ENCODE measurements around the gene LRP1.

Gene LRP1

GRCh38 chr12:57150400-57151000 is 22.2 kb downstream of the LRP1 start:
- Histone ChIP-seq H3K9me3 (replicated peaks; ENCODE audit: insufficient read depth, low read length) (no peaks in the 10 kb centered on the region), H3K9ac (ENCODE audit: low read length) (no peak overlapping the region), H4K20me1 (ENCODE audit: insufficient read depth, low read length) (no peaks in the 10 kb centered on the region), H2AFZ (ENCODE audit: low read length) (no peak overlapping the region), H3K4me2 (ENCODE audit: low read depth, low read length) (no peak overlapping the region), H3K27ac (ENCODE audit: low read length) (no peak overlapping the region), H3K36me3 (replicated peaks; ENCODE audit: insufficient read depth, low read length) (no peaks in the 10 kb centered on the region), H3F3A (ENCODE audit: insufficient read depth, low read length) (no peaks in the 10 kb centered on the region), H3K27me3 (replicated peaks; ENCODE audit: insufficient read depth, low read length) (no peaks in the 10 kb centered on the region), H3K79me2 (ENCODE audit: low read length) (no peaks in the 10 kb centered on the region), H3K4me1 (ENCODE audit: low read length) (no peaks in the 10 kb centered on the region), H3K4me3 (ENCODE audit: low read length) (no peak overlapping the region), H3K9me2 (replicated peaks; ENCODE audit: insufficient read depth, low read length) (no peaks in the 10 kb centered on the region)
- TF ChIP-seq EZH2 (optimal IDR thresholded peaks at IDR 0.05; ENCODE audit: low read depth, low read length) (no peak), EZH2phosphoT487 (IDR thresholded peaks at IDR 0.05; ENCODE audit: low read length) (no peak), CTCF (IDR thresholded peaks at IDR 0.05; ENCODE audit: low read length) (no peak)
- DNase-seq: no peak

GRCh38 chr12:57151741-57152630 is 23.7 kb downstream of the LRP1 start:
- no peaks in the 10 kb centered on the region for H3K4me1 ChIP-seq (ENCODE audit: low read length)
- H3K9me2 ChIP-seq (replicated peaks; ENCODE audit: insufficient read depth, low read length): no peaks in the 10 kb centered on the region
- H3K9me3 ChIP-seq (replicated peaks; ENCODE audit: insufficient read depth, low read length): no peaks in the 10 kb centered on the region
- H3K9ac ChIP-seq (ENCODE audit: low read length): no peak overlapping the region
- TF ChIP-seq EZH2 (optimal IDR thresholded peaks at IDR 0.05; ENCODE audit: low read depth, low read length): no peak
- no peak for TF ChIP-seq EZH2phosphoT487 (IDR thresholded peaks at IDR 0.05; ENCODE audit: low read length)
- no peak for TF ChIP-seq CTCF (IDR thresholded peaks at IDR 0.05; ENCODE audit: low read length)
- no peaks in the 10 kb centered on the region for H3K79me2 ChIP-seq (ENCODE audit: low read length)
- H2AFZ ChIP-seq (ENCODE audit: low read length): no peak overlapping the region
- H3F3A ChIP-seq (ENCODE audit: insufficient read depth, low read length): no peaks in the 10 kb centered on the region
- H4K20me1 ChIP-seq (ENCODE audit: insufficient read depth, low read length): no peaks in the 10 kb centered on the region
- no peak overlapping the region for H3K4me2 ChIP-seq (ENCODE audit: low read depth, low read length)
- H3K4me3 ChIP-seq (ENCODE audit: low read length): no peak overlapping the region
- DNase-seq: no peak
- no peak overlapping the region for H3K27ac ChIP-seq (ENCODE audit: low read length)
- no peaks in the 10 kb centered on the region for H3K27me3 ChIP-seq (replicated peaks; ENCODE audit: insufficient read depth, low read length)
- no peaks in the 10 kb centered on the region for H3K36me3 ChIP-seq (replicated peaks; ENCODE audit: insufficient read depth, low read length)

GRCh38 chr12:57152639-57153038 is 24.4 kb downstream of the LRP1 start:
- no peak overlapping the region for H3K27ac ChIP-seq (ENCODE audit: low read length)
- H3K36me3 ChIP-seq (replicated peaks; ENCODE audit: insufficient read depth, low read length): no peaks in the 10 kb centered on the region
- H2AFZ ChIP-seq (ENCODE audit: low read length): no peak overlapping the region
- H3F3A ChIP-seq (ENCODE audit: insufficient read depth, low read length): no peaks in the 10 kb centered on the region
- H3K4me3 ChIP-seq (ENCODE audit: low read length): no peak overlapping the region
- H3K4me1 ChIP-seq (ENCODE audit: low read length): no peaks in the 10 kb centered on the region
- no peaks in the 10 kb centered on the region for H3K79me2 ChIP-seq (ENCODE audit: low read length)
- no peak overlapping the region for H3K9ac ChIP-seq (ENCODE audit: low read length)
- no peak overlapping the region for H3K4me2 ChIP-seq (ENCODE audit: low read depth, low read length)
- H3K9me2 ChIP-seq (replicated peaks; ENCODE audit: insufficient read depth, low read length): no peaks in the 10 kb centered on the region
- H4K20me1 ChIP-seq (ENCODE audit: insufficient read depth, low read length): no peaks in the 10 kb centered on the region
- TF ChIP-seq EZH2 (optimal IDR thresholded peaks at IDR 0.05; ENCODE audit: low read depth, low read length) (no peak), CTCF (IDR thresholded peaks at IDR 0.05; ENCODE audit: low read length) (no peak), EZH2phosphoT487 (IDR thresholded peaks at IDR 0.05; ENCODE audit: low read length) (no peak)
- no peak for DNase-seq
- no peaks in the 10 kb centered on the region for H3K27me3 ChIP-seq (replicated peaks; ENCODE audit: insufficient read depth, low read length)
- no peaks in the 10 kb centered on the region for H3K9me3 ChIP-seq (replicated peaks; ENCODE audit: insufficient read depth, low read length)

Measured in MM.1S (cell line).